HG03565 (cell line): ENCODE results near the gene BET1L.
"Not testable (repeated sequence)": the region's sequence is repeated elsewhere in the genome, so short reads cannot be mapped to it uniquely, and the experiment has no call there.

Experiments used
- ATAC-seq: cut with Tn5 transposase; IDR thresholded peaks from one replicate; pipeline ENCODE4 v1.9.1; 2021; ENCODE audit warnings: mild to moderate bottlenecking, moderate library complexity; ENCODE audit not compliant: unreplicated experiment

The BET1L gene

DNA sequence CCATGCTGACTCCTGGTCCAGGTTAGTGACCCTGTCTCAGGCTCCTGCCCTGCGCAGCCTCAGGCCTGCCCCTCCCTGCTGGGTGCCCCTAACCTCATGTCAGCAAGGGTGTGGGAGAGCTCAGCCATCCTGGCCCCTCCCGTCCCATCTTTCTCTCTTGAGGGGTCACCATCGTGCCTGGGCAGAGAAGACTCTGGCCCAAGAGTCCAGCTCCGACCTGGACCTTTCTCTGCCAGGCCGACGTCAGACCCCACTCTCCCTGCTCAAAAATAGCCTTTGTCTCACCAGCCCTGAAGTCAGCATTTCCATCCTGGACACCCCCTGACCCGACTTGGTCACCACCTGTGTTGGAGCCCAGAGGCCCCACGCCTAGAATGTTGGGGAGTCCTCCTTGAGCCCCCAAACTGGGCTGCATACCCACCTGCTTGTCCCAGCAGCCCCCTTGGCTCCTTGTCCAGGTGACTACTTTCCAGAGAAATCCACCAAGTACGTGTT, 9.4 kb downstream of the BET1L start:
- ATAC-seq, result no peak

DNA sequence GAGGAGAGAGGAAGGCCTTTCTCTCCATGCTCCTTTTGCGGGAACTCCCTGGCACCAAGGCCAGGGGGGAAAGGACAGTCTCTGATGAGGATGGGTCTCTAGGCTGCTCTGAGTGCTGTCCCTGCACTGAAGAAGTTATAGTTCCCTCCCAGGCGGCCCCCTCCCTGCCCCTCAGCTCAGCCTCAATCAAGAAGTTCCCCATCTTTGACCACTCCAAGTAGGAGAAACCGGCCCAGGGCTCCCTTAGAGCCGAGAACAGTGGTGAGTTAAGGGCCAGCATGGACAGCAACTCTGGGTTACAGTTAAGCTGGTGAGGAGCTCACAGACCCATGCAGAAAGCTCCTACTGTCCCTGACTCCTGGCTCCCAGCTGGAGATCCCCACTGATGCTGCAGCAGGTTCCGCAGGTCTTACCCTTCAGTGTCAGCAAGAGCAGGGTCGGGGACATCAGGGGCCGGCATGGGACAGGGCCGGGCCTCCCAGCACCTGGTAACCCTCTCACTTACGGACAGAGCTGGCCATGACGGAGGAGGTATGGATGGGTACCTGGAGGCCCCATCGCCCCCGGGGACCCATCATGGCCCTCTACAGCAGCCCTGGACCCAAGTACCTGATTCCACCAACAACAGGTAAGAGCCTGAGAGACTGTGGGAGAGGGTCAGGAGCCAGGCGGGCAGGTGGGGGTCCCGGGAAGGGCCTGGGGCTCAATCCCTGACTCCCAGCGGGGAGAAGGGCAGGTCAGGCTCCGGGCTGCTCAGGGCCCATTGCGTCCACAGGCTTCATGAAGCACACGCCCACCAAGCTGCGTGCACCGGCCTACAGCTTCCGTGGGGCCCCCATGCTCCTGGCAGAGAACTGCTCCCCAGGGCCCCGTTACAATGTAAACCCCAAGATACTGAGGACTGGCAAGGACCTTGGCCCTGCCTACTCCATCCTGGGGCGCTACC, 10.1 kb downstream of the BET1L start:
- ATAC-seq, result no peak

DNA sequence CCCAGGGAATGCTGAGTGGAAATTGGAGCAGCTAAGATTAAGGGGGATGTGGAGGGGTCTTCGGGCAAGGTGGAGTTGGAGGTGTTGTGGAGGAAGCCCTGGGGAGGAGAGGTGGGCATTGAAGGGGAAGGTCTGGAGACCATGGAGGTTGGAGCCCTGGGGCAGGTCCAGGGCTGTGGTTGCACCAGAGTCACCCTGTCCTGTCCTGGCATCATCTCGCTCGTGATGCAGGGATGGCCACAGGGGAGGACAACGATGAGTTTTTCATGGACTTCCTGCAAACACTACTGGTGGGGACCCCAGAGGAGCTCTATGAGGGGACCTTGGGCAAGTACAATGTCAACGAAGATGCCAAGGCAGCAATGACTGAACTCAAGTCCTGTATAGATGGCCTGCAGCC, 13.7 kb downstream of the BET1L start:
- ATAC-seq, result not testable (repeated sequence)

- not testable (repeated sequence) for ATAC-seq
Observed at GRCh38 chr11:192674-193128, 14.5 kb downstream of the BET1L start, which contains the start of gene SCGB1C1. TSS of gene SCGB1C1 (plus strand) at chr11:193078. CDS start at chr11:193100, 22 bp downstream.

DNA sequence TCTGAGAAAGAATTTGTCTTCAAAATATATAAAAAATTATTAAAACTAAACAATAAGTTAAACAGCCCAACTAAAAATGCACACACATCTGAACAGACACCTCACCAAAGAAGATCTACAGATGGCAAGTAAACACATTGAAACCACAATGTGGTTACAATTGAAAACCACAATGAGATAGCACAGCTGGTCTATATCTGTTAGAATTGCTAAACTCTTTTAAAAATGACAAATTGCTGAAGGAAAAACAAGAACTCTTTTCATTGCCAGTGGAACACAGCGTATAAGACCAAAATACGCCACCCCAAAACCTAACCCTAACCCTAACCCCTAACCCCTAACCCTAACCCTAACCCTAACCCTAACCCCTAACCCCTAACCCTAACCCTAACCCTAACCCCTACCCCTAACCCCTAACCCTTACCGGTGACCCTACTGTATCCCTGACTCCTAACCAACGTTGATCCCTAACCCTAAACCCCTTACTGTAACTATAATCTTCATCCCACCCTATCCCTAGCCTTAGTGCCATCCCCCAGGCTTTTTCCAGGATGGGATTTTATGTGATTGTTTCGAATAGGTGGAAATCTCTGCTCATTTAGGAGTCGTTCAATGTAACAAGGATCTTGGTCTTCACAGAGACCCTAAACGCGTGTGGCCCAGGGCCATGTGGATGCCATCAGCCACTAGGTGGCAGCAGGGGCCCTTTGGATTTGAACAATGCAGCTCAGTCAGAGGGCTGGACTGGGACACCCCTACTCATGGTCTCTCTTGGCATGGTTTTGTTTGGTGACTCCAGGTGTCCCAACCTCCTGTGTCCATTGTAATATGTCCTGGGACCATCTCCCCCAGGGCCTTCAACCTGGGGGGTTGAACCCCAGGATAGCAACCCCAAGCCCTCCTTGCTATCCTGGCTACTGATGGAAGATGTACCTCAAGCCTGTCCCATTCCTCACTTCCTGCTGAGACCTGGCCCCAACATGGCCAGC, 15.4 kb downstream of the BET1L start:
- ATAC-seq, result not testable (repeated sequence)

DNA sequence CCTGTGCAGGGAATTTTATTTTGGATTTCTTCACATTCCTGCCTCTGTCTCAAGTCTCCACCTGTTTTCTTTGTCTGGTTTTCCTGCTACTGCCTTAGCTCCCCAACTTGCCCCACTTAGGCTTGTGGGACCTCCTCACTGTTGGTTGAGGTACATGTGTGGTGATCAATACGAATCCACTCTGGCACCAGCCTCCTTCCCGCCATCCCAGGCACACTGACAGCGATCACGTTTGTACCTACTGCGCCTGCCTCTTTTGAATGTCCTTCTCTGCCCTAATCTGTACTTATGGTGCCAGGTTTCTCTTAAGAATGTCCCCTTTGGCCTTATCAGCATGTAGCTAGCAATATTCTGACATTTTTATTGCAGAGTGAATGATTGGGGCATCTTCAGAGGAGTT, 16.7 kb downstream of the BET1L start:
- not testable (repeated sequence) for ATAC-seq

- peak; percentile 70 for ATAC-seq
Observed at GRCh38 chr11:189843-190311, 17.3 kb downstream of the BET1L start.

- not testable (repeated sequence) for ATAC-seq
Observed at GRCh38 chr11:189200-189783, 17.9 kb downstream of the BET1L start.

- not testable (repeated sequence) for ATAC-seq
Observed at GRCh38 chr11:180242-180641, 27.0 kb downstream of the BET1L start.
